RKO (cell line): ENCODE results near the gene PIK3CG.

Source experiments
- DNase-seq: peaks from one replicate; pipeline ENCODE4 v3.0.0-alpha.2; 2016; ENCODE audit warnings: low spot score

Gene PIK3CG

GRCh38 chr7:106858618-106859532 lies 6.2 kb upstream of the PIK3CG start:
- DNase-seq: no peak

- no peak for DNase-seq
Measured at GRCh38 chr7:106862317-106863089, 2.6 kb upstream of the PIK3CG start.

- DNase-seq: no peak
Measured at GRCh38 chr7:106863274-106863997, 1.6 kb upstream of the PIK3CG start.

- DNase-seq: no peak
Measured at GRCh38 chr7:106864298-106865081, 592 bp upstream of the PIK3CG start.

- no peak for DNase-seq
Measured at GRCh38 chr7:106866298-106867281, 1.5 kb downstream of the PIK3CG start.

GRCh38 chr7:106867641-106868351 lies 2.7 kb downstream of the PIK3CG start:
- no peak for DNase-seq

GRCh38 chr7:106868364-106868763 lies 3.3 kb downstream of the PIK3CG start:
- no peak for DNase-seq

GRCh38 chr7:106869954-106870353 lies 4.9 kb downstream of the PIK3CG start:
- DNase-seq: no peak

GRCh38 chr7:106870528-106870927 lies 5.4 kb downstream of the PIK3CG start:
- DNase-seq: no peak

GRCh38 chr7:106870983-106871410 lies 5.9 kb downstream of the PIK3CG start:
- DNase-seq: no peak

- no peak for DNase-seq
Measured at GRCh38 chr7:106871793-106872571, 6.9 kb downstream of the PIK3CG start.

GRCh38 chr7:106872763-106873162 lies 7.7 kb downstream of the PIK3CG start:
- DNase-seq: no peak

GRCh38 chr7:106874076-106874475 lies 9.0 kb downstream of the PIK3CG start:
- DNase-seq: no peak

- no peak for DNase-seq
Measured at GRCh38 chr7:106875508-106875907, 10.4 kb downstream of the PIK3CG start.

GRCh38 chr7:106878748-106879439 lies 13.8 kb downstream of the PIK3CG start:
- no peak for DNase-seq

GRCh38 chr7:106881984-106882383 lies 16.9 kb downstream of the PIK3CG start:
- DNase-seq: no peak

- no peak for DNase-seq
Measured at GRCh38 chr7:106883456-106884026, 18.5 kb downstream of the PIK3CG start.

- DNase-seq: no peak
Measured at GRCh38 chr7:106885652-106886051, 20.6 kb downstream of the PIK3CG start.
